GM18526 (cell line): Measurements from ENCODE around the gene MYT1.

Source experiments
- POLR2A ChIP-seq: IDR thresholded peaks from 3 replicates; pipeline ENCODE4 v1.6.1; 2011; ENCODE audit not compliant: insufficient read length; ENCODE audit errors: extremely low read depth

MYT1 gene

GRCh38 chr20:64189986-64190385, 25.7 kb downstream of the MYT1 start:
- TF ChIP-seq POLR2A: no peak

GRCh38 chr20:64191002-64191401, 26.8 kb downstream of the MYT1 start:
- TF ChIP-seq POLR2A: no peak

GRCh38 chr20:64192406-64192805, 28.2 kb downstream of the MYT1 start:
- TF ChIP-seq POLR2A: no peak

- TF ChIP-seq POLR2A: no peak
These were observed 28.8 kb downstream of the MYT1 start for GRCh38 chr20:64193058-64193457.

- no peak for TF ChIP-seq POLR2A
These were observed 30.0 kb downstream of the MYT1 start for GRCh38 chr20:64194269-64194668.

- TF ChIP-seq POLR2A: no peak
These were observed 32.1 kb downstream of the MYT1 start for GRCh38 chr20:64196309-64196708.

GRCh38 chr20:64196847-64197306, 32.6 kb downstream of the MYT1 start:
- no peak for TF ChIP-seq POLR2A

GRCh38 chr20:64198347-64198746, 34.1 kb downstream of the MYT1 start:
- TF ChIP-seq POLR2A: no peak

- TF ChIP-seq POLR2A: no peak
These were observed 35.1 kb downstream of the MYT1 start for GRCh38 chr20:64199395-64199794.

- TF ChIP-seq POLR2A: no peak
These were observed 36.5 kb downstream of the MYT1 start for GRCh38 chr20:64200740-64201139.

- no peak for TF ChIP-seq POLR2A
These were observed 37.4 kb downstream of the MYT1 start for GRCh38 chr20:64201653-64202052.

- TF ChIP-seq POLR2A: no peak
These were observed 39.0 kb downstream of the MYT1 start for GRCh38 chr20:64203037-64203777.

GRCh38 chr20:64205611-64206026, 41.4 kb downstream of the MYT1 start:
- TF ChIP-seq POLR2A: no peak

GRCh38 chr20:64206614-64207013, 42.4 kb downstream of the MYT1 start:
- TF ChIP-seq POLR2A: no peak

GRCh38 chr20:64207641-64208590, 43.7 kb downstream of the MYT1 start:
- TF ChIP-seq POLR2A: no peak

GRCh38 chr20:64209148-64209547, 44.9 kb downstream of the MYT1 start:
- TF ChIP-seq POLR2A: no peak
